DOHH2 (cell line): ENCODE measurements around the gene NPPA.

Experiments used
- CTCF ChIP-seq: fragments of 200-600 bp; sonication (generic); IDR thresholded peaks from one replicate; pipeline ENCODE4 v1.5.1; 2014; ENCODE audit warnings: antibody characterized with exemption, mild to moderate bottlenecking, low read depth, low read length; ENCODE audit not compliant: poor library complexity, severe bottlenecking
- EZH2phosphoT487 ChIP-seq: fragments of 200-600 bp; sonication (generic); IDR thresholded peaks from 2 replicates; pipeline ENCODE4 v1.6.1; 2017; ENCODE audit warnings: borderline replicate concordance, mild to moderate bottlenecking, antibody characterized with exemption, low read length, moderate library complexity, mixed read lengths

- no peak for TF ChIP-seq CTCF
- TF ChIP-seq EZH2phosphoT487, result no peak
Measured at GRCh38 chr1:11797525-11798216, 49.9 kb downstream of the NPPA start.
